AG04450 (cell line): ENCODE data around the gene QRICH2. TPM values are rescaled to one million over a fixed set of nuclear protein-coding genes. Genes with fewer than 3 reads are reported as not detected.
"Not testable (repeated sequence)": the region's sequence is repeated elsewhere in the genome, so short reads cannot be mapped to it uniquely, and the experiment has no call there.

Source experiments
- CTCF ChIA-PET: fragments of 300-600, 350-600 bp; formaldehyde crosslinking; extraction: SDS; loops from one replicate; lab custom pipeline; 2022; ENCODE audit warnings: antibody characterized with exemption, inconsistent platforms; lab: Charles Lee
- POLR2A ChIA-PET: fragments of 350-600 bp; formaldehyde crosslinking; extraction: SDS; loops from one replicate; lab custom pipeline; 2021; ENCODE audit warnings: antibody characterized with exemption, inconsistent platforms; lab: Yijun Ruan, JAX
- DNase-seq: peaks from one replicate; pipeline ENCODE4 v3.0.0-alpha.2; 2011; ENCODE audit warnings: low read depth, low spot score
- H3K27ac ChIP-seq: one replicate; pipeline ENCODE4 v1.5.1; 2012; ENCODE audit warnings: low read depth, low read length, control low read depth
- H3K27me3 ChIP-seq: one replicate; pipeline ENCODE4 v1.6.0; 2012; ENCODE audit warnings: low read length; ENCODE audit not compliant: control insufficient read depth, insufficient read depth
- H3K4me3 ChIP-seq: 2 replicates; pipeline ENCODE4 v1.5.1; 2011; ENCODE audit warnings: mild to moderate bottlenecking, low read depth, low read length, control low read depth
- H3K9me3 ChIP-seq: 2 replicates; pipeline ENCODE4 v1.5.1; 2012; ENCODE audit warnings: low read length; ENCODE audit not compliant: control insufficient read depth, insufficient read depth
- CTCF ChIP-seq: IDR thresholded peaks from 2 replicates; pipeline ENCODE4 v1.5.1; 2011; ENCODE audit warnings: low read depth, low read length, control low read depth, inconsistent platforms
- polyA plus RNA-seq: library from polyadenylated mRNA; depleted of rRNA; stranded (reverse); fragments of >200 nt; gene quantifications from 2 replicates; pipeline ENCODE4 v1.2.3, GENCODE V29; 2011

QRICH2 gene
- polyA plus RNA-seq, 1 experiment: 1.2 TPM

- no peak overlapping the region for H3K4me3 ChIP-seq
- TF ChIP-seq CTCF: no peak
- no peaks in the 10 kb centered on the region; the same call in 1 of the 2 replicates for H3K9me3 ChIP-seq
- no peaks in the 10 kb centered on the region for H3K27me3 ChIP-seq
- DNase-seq: no peak
- no peak overlapping the region for H3K27ac ChIP-seq
- ChIA-PET POLR2A (no interaction called here), CTCF (interaction anchor here (0.7 to 10.1 kb wide), 2 partner anchors 76 to 90 kb away, joined by 3 to 170 read pairs; no protein-coding TSS in a partner anchor)
Measured at GRCh38 chr17:76307299-76307965, 644 bp downstream of the QRICH2 start.

GRCh38 chr17:76305135-76305454 lies 3.0 kb downstream of the QRICH2 start:
- not testable (repeated sequence) for DNase-seq, H3K9me3 ChIP-seq, H3K27me3 ChIP-seq, H3K27ac ChIP-seq, H3K4me3 ChIP-seq
- ChIA-PET CTCF (interaction anchor here (0.6 to 10.1 kb wide), 5 partner anchors 25 to 218 kb away, joined by 5 to 170 read pairs (median 9); no protein-coding TSS in a partner anchor), POLR2A (interaction anchor here (1.2 kb wide), 1 partner anchor 80 kb away, joined by 4 read pairs; the partner anchor contains the start of gene SPHK1)

- no peak for DNase-seq
- no peak for TF ChIP-seq CTCF
- CTCF ChIA-PET: interaction anchor here (0.6 to 10.1 kb wide), 11 partner anchors 10 to 219 kb away, joined by 3 to 170 read pairs (median 5); partner anchors contain the start of gene SPHK1
Measured at GRCh38 chr17:76304226-76305134, 3.6 kb downstream of the QRICH2 start.

GRCh38 chr17:76297436-76297835 lies 10.6 kb downstream of the QRICH2 start:
- Histone ChIP-seq H3K9me3 (no peaks in the 10 kb centered on the region), H3K27ac (no peak overlapping the region), H3K27me3 (no peaks in the 10 kb centered on the region), H3K4me3 (no peak overlapping the region)
- ChIA-PET CTCF (interaction anchor here (0.6 to 0.8 kb wide), 4 partner anchors 18 to 427 kb away, joined by 3 to 5 read pairs (median 4); no protein-coding TSS in a partner anchor), POLR2A (no interaction called here)
- no peak for TF ChIP-seq CTCF
- DNase-seq: no peak

More at GRCh38 chr17:76304226-76305134, 3.6 kb downstream of the QRICH2 start:
- Histone ChIP-seq H3K9me3 (no peaks in the 10 kb centered on the region; the same call in 1 of the 2 replicates), H3K27me3 (no peaks in the 10 kb centered on the region), H3K4me3 (no peak overlapping the region), H3K27ac (no peak overlapping the region)
- POLR2A ChIA-PET: interaction anchor here (0.5 to 1.2 kb wide), 3 partner anchors 25 to 93 kb away, joined by 3 to 5 read pairs (median 4); partner anchors contain the start of gene SPHK1

- no peak for DNase-seq
- Histone ChIP-seq H3K27ac (no peak overlapping the region), H3K4me3 (no peak overlapping the region), H3K9me3 (no peaks in the 10 kb centered on the region), H3K27me3 (no peaks in the 10 kb centered on the region)
- POLR2A ChIA-PET: no interaction called here
- TF ChIP-seq CTCF: no peak
- CTCF ChIA-PET: interaction anchor here (0.8 kb wide), 1 partner anchor 17 kb away, joined by 4 read pairs; no protein-coding TSS in a partner anchor
Measured at GRCh38 chr17:76296889-76297288, 11.2 kb downstream of the QRICH2 start.
